ENCODE measurements around the gene GLCE.

DNA sequence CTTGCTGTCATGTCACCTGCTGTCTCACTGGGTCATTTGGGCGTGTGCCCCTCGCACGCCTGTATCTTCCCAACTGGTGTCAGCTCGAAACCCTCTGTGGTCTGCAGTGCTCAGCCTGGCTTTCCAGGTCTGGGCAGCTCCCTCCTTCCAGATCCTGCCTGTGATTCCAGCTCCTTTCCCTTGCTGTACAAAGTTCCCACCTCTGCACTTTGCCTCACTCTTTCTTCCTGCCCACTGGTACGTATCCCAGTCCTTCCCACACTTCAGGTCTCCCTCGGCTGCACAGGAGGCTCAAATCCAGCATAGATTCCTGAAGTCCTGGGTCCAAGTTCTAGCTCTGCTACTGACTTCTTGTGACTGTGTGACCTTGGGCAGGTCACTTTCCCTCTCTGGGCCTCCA lies 136.2 kb downstream of the GLCE start:
- TF ChIP-seq EZH2 (IDR thresholded peaks at IDR 0.05; ENCODE audit: insufficient read depth, poor library complexity, severe bottlenecking) (no peak), EZH2phosphoT487 (IDR thresholded peaks at IDR 0.05; ENCODE audit: insufficient read depth, low read depth) (no peak)

Data from GM23248 (cell line).